ENCODE measurements around the gene SWSAP1.

The SWSAP1 gene

GRCh38 chr19:11423791-11424181, 49.3 kb downstream of the SWSAP1 start:
- DNase-seq (ENCODE audit: low spot score), result no peak
- H3K4me3 ChIP-seq, result no peak overlapping the region
- no peak overlapping the region for H3K27ac ChIP-seq
- no peak for TF ChIP-seq CTCF (IDR thresholded peaks at IDR 0.05)

Data from coronary artery (tissue), 2 donors.